HG02938 (cell line): Measurements from ENCODE around the gene OR1L8.

ENCODE experiments used
- ATAC-seq: cut with Tn5 transposase; IDR thresholded peaks from one replicate; pipeline ENCODE4 v1.9.1; 2021; ENCODE audit warnings: mild to moderate bottlenecking, moderate library complexity; ENCODE audit not compliant: unreplicated experiment

OR1L8 gene

DNA sequence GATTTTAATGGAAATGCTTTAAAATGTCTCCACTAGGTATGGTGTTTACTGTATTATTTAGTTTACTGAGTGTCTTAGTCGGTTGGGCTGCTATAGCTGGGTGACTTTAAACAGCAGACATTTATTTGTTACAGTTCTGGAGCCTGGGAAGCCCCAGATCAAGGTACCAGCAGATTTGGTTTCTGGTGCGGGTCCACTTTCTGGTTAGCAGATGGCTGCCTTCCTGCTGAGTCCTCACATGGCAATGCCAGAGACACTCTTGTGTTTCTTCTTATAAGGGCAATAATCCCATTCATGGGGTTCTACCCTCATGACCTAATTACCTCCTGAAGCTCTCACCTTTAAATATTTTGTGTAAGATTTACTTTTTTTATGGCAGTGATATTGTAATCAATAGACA, 65.0 kb downstream of the OR1L8 start:
- ATAC-seq: no peak
